AML-193 (cell line): Measurements from ENCODE around the gene CCBE1.
A peak's percentile ranks its signal among the peaks of the same experiment; 100 is the strongest.

Source experiments
- DNase-seq, 2 experiments: peaks; one replicate each; lab custom pipeline; 2025; lab: John Stamatoyannopoulos, UW

The CCBE1 gene

DNA sequence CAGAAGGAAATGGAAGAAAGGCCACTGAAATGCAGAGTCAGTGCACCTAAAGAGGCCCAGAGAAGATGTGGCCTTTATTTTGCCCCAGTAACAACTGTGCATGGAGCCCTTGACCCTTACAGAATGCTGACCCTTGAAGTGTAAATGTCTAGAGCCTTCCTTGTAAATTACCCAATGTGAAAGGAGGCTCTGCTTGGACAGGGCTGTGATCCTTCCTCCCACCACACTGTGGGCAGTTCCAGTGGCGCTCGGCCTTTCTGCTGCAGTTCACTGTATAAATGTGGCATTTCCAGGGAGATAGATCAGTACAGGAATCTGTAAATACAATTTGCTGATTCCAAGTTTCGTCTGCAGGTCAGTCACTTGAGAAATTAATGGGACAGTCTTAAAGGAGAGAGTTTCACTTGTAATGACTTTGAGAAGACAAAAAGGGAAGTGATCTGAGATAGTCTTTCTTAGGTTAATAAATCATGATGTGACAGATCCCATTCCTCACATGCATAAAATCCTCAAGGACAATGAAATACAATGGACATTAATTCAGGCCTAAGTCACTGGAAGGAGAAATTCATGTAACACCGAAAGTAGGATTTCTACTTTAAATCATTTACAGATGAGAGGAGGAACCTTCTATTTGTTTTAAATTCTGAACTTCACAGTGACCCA lies 204.3 kb downstream of the CCBE1 start:
- DNase-seq: no peak

DNA sequence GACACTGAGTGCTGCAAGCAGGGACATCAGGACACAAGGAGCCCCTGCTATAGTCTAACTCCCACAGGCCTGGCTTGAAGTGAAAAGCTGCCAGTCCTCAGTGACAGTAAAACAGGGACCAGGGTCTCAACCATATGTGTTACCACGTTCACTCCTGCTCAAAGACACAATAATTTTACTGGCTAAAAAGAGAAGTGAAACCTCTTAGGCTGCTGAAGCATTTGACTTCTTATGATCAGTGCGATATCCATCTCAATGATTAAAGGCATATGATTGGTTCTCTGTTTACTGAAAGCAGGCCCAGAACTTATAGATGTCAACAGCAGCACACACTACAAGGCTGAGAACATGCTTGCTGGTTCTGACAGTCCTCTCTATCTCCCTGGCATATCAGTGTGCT lies 208.3 kb downstream of the CCBE1 start:
- no peak for DNase-seq

DNA sequence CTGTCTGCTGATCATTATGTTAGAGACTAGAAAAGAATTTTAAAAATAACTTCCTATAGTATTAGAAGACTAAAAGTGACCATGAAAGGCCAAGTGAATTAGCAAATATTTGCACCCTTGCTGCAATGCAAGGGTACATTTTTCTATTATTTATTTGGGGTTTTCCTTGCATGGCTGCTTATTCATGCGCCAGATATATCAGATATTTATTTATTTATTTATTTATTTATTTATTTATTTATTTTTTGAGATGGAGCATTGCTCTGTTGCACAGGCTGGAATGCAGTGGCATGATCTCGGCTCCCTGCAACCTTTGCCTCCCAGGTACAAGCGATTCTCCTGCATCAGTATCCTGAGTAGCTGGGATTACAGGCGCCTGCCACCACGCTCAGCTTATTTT lies 211.8 kb downstream of the CCBE1 start:
- no peak for DNase-seq

DNA sequence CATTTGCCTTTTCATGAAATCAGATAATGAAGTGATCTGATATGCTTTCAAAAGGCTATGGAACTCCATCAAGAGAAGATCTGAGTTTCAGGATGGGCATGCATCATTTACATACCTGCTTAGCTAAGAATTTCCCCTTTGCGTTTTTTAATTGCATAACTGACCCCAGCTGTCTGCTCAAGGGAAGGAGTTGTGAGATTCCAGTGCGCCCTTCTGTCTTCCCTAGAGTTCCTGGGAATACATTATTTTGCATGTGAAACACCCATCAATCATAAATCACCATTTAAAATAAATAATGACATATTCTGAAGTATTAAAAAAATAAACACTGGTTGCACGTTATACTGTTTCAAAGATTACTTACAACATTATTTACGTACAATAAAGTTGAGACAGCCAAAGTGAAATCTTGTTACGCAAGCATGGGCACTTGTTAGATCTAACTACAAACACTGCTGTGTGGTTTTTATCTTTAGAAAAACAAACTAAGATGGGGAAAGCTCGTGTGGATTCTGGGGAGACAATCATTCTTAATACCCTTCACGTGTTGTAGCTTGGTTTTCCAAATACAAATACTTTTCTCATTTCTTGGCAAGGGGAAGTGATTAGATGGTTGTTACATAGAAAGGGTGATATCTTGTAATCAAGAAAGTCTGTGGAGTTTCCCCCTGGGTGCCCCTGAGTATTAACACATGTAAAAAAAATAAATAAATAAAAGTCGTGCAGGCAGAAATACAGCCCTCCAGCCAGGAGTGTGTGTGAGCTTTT lies 212.5 kb downstream of the CCBE1 start:
- DNase-seq: no peak

DNA sequence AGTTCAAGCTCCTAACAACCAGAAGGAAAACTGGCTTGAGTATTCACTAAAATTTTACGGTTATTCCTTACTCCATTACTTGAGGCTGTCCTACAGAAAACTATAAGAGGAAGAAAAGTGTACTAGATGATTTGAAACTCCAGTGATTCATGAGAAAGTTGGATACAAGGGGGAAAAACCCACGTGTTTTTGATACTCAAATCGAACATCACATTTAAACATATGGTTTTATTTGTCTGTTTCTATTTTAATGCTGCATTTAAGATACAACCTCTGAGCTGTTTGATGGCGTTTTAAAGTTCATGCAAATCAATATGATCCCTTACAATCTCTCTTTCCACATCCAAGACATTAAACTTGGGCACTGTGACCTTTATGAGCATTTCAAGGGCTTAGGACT lies 213.1 kb downstream of the CCBE1 start:
- DNase-seq: no peak

DNA sequence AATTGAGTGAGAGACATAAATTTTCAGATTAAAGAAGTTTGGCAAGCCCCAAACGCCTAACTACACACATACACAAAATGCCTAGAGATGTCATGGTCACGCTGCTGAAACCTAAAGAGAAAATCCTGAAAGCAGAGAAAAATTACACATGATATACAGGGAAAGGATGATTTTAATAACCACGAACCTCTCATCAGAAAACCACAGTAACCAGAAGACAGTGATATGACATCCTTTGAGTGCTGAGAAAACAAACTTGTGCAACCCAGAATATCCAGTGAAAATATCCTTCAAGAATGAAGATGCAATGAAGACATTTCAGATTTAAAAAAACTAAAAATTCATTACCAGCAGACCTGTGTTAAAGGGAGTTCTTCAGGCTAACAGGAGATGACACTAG lies 215.8 kb downstream of the CCBE1 start:
- DNase-seq: no peak

DNA sequence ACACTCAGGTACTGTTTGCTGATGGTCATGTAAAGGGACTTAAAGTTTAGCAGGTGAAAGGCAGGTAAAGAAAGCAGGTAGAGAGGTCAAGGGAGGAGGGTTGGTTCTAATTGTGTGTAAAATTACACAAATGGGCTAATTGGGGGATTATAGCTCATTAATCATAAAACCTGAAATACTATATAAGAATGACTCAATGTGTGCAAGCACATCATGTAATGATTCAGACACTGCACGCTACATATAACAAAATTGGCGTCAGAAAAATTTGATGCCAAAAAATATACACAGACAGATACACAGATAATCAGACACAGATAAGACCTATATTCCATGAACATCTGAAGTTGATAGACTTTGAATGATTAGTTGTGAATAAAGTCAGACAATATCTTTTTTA lies 217.4 kb downstream of the CCBE1 start:
- no peak for DNase-seq

DNA sequence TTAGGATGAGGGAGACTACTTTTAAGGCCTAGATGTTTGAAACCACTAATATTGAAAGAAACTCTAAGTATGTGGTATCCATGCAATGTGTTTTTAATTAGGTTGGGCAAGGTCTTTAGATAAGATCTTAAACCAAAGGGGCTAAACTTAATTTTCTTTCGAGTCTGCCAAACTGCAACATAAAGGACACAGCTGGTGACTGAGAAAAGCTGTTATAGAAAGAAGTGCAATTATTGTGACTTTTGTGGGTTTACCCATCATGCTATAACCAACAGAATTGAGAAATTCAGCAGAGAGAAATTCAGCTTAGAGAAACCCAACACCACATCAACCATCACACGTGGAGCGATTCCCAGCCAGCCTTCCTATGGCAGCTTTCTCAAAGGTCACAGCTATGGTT lies 218.6 kb downstream of the CCBE1 start:
- no peak for DNase-seq

DNA sequence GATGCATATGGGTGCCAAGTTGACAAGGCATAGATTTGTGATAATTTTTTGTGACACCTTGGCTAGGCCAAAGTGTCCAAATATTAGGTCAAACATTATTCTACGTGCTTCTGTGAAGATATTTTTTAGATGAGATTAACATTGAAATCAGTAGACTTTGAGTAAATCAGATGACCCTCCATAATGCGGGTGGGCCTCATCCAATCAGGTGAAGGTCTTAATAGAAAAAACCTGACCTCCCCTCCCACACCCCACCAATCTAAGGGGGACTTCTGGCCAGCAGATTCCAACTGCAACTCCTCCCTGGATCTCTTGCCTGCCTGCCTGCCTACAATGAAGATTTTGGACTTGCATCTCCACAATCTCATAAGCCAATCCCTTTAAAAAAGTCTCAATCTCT lies 219.4 kb downstream of the CCBE1 start:
- DNase-seq: no peak

DNA sequence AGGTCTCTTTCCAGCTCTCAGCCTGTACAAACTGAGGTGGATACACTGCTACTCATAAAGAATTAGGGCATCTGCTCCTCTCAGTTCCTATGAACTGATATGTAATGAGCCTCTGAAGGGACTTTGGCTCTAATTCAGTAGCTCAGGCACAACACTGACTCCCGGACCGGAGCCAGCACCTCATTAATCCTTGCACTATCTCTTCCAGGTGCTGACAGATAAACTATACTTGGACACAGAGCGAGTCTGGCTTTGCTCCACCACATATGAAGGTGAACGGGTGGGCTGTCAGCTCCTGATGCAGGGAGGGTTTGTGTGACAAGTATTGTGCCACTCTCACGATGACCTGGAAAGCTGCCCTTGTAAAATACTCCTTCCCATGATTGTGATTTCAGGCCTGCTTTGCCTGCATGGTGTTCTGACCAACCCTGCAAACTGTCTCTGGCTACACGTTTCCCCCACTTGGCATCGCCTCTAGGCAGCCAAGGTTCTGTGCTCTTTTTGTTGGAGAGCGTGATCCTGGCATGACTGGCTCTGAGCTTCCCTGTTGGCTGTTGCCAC lies 226.6 kb downstream of the CCBE1 start:
- DNase-seq: no peak

DNA sequence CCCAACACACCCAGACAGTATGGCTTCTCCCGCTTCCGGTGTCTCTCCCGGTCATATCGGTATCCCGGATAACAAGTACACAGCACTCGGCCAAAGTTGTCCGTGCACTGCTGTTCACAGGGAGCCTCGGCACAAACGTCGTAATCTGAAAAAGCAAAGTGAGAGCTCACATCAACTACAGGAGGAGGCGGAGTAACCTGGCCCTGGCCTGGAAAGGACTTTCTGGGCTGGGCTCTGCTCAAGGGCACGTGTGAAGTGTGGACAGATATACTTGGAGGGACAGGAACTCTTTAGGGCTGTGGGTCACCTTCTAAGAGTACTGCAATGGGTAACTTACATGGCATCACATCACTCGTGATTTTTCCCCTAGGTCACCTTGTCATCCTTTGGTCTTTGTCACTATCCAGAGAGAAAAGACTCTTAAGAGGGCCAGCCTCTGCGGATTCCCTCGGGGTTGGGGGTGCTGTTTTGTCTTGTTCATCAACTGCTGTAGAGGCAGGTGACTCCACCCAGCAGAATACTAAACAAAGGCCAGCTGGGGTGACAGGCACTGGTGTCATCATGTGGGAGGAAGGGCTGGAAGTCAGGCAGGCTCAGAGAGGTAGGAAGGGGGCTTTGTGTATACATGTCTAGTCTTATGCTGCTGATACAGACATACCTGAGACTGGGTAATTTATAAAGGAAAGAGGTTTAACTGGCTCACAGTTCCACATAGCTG lies 227.6 kb downstream of the CCBE1 start:
- no peak for DNase-seq

DNA sequence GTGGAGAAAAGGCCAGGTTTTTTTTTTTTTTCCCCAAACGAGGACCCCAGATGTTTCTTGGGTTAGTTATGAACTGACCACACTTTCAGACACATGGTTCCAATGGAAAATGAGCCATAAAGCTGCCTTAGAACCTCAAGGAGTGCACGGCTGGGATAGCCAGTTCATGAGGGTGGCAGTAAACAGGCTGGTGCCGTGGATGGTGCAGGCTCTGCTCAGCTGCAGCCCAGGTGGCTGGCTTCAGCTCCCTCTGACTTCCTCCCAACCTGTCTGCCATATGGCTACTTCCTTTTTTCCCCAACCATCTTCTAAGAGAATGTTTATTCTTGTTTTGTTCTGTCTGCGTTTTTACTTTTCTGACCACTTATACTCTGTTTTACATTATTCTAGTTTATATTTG lies 228.4 kb downstream of the CCBE1 start:
- DNase-seq: no peak

DNA sequence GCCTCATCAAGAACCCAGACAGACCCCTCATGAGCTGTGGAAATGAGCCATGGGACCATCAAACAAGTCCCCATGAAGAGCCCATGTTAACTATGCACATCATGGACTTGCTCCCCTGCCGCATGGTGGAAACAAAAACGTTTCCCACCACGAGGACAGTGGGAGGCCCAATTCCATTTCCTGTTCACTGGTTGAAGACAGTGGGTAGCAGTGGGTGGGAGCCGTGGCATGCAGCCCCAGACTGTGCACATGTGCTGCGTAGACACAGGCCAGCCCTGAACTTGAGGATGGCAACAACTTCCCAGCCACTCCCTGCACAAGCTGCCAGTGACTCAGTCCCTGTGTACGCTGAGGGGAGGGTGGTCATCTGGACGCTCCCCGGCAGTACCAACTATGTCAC lies 229.7 kb downstream of the CCBE1 start:
- DNase-seq: no peak

DNA sequence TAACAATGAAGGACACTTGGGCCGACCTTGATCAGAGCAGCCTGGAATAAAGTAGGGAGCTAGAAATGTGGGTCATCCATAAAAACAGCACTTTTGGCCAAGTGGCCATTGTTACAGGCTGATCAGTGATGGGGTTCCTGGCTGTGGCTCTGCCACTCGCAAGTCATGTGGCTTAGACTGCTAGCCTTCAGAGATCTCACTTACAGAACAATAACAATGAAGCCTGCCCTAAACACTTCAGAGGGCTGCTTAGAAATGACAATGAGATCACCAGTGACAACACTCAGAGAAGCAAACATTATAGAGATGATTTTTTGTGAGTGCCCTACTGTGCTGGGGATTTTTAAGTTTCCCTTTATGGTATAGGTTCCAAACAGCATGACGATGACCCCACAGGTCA lies 230.2 kb downstream of the CCBE1 start:
- no peak for DNase-seq

DNA sequence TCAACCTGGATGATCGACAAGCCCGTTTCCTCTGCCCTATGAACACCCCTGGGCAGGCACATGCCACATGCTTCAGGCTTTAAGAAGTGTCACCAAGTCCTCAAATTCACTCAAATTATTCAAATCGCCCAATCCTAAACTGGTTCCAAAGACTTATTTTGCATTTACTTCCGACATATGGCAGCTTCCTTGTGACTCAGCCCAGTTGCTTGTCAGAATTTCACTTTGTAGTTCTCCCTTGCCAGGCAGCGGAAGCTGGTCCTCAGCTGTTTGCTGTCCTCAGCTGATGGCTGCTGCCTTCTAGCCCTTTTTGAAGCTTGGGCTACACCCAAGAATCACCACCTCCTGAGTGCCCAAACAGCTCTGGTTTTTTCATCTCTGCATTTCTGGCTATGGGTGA lies 232.7 kb downstream of the CCBE1 start:
- DNase-seq: no peak

DNA sequence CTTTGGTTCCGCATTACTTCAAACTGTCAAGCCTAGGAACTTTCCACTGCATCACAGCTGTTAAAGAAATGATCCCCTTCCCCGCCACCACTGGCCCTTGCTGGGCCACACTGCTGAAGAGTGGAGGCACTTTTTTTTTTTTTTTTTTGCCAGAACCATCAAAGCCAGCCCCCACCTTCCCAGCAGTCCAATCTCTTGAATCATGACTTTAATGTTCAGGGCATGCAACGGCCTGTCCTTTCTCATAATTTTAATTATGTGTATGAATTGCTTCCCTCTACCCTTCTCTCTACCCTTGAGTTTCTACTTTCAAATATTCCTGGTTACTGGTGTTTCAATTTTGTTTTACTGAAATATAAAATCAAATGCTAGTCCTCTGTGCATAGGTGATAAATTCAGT lies 236.1 kb downstream of the CCBE1 start:
- DNase-seq: no peak

DNA sequence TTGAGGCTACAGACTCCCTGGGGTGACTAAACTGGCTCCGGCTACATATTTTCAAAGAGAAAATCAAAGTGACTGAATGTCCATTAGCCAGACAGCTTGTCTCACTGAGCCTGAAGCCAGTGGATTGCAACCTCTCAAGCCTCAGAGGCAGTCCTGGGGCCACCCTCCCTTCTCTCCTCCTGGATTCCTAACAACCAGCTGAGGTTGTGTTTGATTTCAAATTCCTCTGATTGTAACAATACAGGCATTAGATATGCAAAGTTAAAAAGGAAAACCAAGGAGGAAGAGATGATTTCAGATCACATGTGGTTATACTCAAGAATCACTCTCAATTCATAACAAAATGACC lies 237.2 kb downstream of the CCBE1 start:
- DNase-seq: no peak

DNA sequence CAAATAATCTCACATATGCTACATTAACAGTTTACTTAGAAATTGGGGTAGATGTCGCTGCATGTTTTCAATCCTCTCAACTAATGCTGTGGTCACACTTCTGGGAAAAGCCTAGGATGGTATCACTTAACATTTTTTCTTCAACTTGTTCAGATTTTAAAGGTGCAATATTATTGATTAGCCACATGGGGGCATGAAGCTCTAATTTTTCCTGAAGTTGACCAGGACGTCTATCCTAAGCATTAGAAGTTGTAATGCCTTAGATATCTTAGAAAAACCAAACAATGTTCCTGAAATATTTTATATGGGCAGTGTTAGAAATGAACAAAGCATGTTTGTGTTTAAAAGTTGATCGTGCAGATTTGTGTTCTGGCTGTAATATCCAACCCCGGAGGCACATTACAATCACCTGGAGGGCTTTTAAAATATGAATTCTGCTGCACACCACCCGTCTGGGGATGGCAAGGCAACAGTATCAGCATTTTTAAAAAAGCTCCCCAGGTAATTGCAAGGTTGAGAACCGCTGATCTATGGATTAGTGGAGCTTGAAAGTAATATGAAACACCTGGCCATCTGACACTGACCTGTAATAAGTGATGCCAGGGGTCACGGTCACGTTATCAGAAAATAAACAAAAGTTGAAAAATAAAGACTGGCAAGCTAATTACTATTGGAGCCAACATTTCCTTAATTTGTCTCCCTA lies 237.7 kb downstream of the CCBE1 start:
- DNase-seq: peak in 1 of 2 experiments; percentile 5

DNA sequence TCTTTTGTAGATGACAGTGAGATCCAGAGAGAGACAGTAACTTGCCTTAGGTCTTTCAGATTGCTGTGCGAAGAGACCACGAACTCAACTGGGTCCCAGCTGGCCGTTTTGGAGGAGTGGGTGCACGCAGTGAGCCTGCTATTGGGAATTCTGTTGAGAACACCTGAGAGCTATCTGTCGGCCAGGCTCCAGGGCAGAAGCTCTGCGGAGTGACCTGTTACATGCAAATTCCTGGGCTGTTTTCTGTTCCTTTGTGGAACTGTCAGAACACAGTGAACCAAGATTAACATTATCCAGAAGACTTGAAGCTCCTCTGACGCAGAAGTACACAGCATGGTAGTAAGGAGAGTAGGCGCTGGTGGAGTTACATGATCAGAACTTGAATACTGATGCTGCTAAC lies 238.6 kb downstream of the CCBE1 start:
- no peak for DNase-seq

DNA sequence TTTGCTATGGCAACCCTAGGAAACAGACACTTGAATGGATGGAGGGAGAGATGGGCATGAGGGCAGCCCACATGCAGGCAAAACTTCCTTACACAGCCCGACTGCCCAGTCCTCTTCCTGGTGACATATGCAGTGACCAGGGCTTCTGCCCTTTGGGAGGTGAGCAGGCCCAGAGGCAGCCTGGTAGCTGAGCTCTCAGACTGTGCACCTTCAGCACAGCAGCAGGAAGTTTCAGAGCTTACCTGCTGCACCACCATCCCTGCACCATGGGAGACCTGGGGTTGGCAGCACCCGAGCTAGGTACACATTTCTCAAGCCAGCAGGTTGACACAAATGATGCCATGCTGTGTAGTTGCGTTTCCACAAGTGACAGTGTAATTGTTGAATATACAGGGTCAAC lies 240.6 kb downstream of the CCBE1 start:
- DNase-seq: no peak

DNA sequence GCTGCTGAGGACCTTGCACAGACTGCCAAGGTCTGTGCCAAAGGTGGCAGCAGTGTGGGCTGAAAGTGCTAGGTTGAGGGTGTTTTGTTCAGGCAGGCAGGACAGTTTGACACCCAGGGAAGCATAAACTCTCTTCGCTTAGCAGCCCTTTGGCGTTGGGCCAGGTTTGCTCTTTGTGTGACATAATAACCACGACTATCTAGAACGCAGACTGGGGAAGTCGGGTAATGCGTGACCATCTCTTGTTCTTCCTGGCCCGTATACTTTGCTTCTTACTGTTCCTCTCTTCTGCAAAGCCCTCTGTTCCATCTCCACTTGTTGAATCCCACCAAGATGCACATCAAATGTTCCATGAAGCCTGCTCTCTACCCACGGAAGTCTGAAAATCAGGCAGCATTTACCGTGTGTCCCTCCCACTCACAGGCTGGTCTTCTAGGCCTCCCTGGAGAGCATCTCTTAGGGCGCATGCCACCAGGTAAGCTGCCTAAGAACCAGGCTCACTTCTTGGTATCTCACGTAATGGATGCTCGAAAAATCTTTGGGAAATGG lies 241.4 kb downstream of the CCBE1 start:
- no peak for DNase-seq
